IPS DF 4.7 (cell line): Measurements from ENCODE around the gene NPIPA8.
"Not testable (repeated sequence)": the region's sequence is repeated elsewhere in the genome, so short reads cannot be mapped to it uniquely, and the experiment has no call there.

Experiments
- DNase-seq: peaks from one replicate; pipeline ENCODE4 v3.0.0-alpha.2; 2013; ENCODE audit warnings: low spot score; ENCODE audit errors: extremely low read depth

Gene NPIPA8

GRCh38 chr16:18336636-18337035 is at the start of gene NPIPA8:
TSS of gene NPIPA8 (minus strand) at chr16:18336736. CDS start at chr16:18332662, 4,074 bp downstream.
- not testable (repeated sequence) for DNase-seq

- DNase-seq = not testable (repeated sequence)
Observed at GRCh38 chr16:18385285-18385684, 48.7 kb upstream of the NPIPA8 start.

GRCh38 chr16:18384869-18385268 is 48.3 kb upstream of the NPIPA8 start:
- DNase-seq = not testable (repeated sequence)

- not testable (repeated sequence) for DNase-seq
Observed at GRCh38 chr16:18384098-18384636, 47.6 kb upstream of the NPIPA8 start.

GRCh38 chr16:18382696-18383095 is 46.2 kb upstream of the NPIPA8 start:
- DNase-seq = not testable (repeated sequence)

GRCh38 chr16:18347742-18348141 is 11.2 kb upstream of the NPIPA8 start:
- not testable (repeated sequence) for DNase-seq

GRCh38 chr16:18346993-18347392 is 10.5 kb upstream of the NPIPA8 start:
- not testable (repeated sequence) for DNase-seq

- DNase-seq = not testable (repeated sequence)
Observed at GRCh38 chr16:18344634-18345033, 8.1 kb upstream of the NPIPA8 start.

GRCh38 chr16:18341986-18342385 is 5.5 kb upstream of the NPIPA8 start:
- DNase-seq = not testable (repeated sequence)

GRCh38 chr16:18341417-18341960 is 5.0 kb upstream of the NPIPA8 start:
- not testable (repeated sequence) for DNase-seq

GRCh38 chr16:18339210-18339609 is 2.7 kb upstream of the NPIPA8 start:
- DNase-seq = not testable (repeated sequence)

GRCh38 chr16:18311811-18312210 is 24.7 kb downstream of the NPIPA8 start:
- not testable (repeated sequence) for DNase-seq

- not testable (repeated sequence) for DNase-seq
Observed at GRCh38 chr16:18309159-18309558, 27.4 kb downstream of the NPIPA8 start.

GRCh38 chr16:18307241-18307640 is 29.3 kb downstream of the NPIPA8 start:
- DNase-seq = not testable (repeated sequence)

- DNase-seq = not testable (repeated sequence)
Observed at GRCh38 chr16:18306066-18306465, 30.5 kb downstream of the NPIPA8 start.

- not testable (repeated sequence) for DNase-seq
Observed at GRCh38 chr16:18303059-18303706, 33.4 kb downstream of the NPIPA8 start.

GRCh38 chr16:18297714-18298113 is 38.8 kb downstream of the NPIPA8 start:
- DNase-seq = not testable (repeated sequence)

GRCh38 chr16:18296931-18297330 is 39.6 kb downstream of the NPIPA8 start:
- DNase-seq = not testable (repeated sequence)

GRCh38 chr16:18294371-18294770 is 42.2 kb downstream of the NPIPA8 start:
- DNase-seq = not testable (repeated sequence)

- DNase-seq = not testable (repeated sequence)
Observed at GRCh38 chr16:18293337-18293956, 43.1 kb downstream of the NPIPA8 start.

- not testable (repeated sequence) for DNase-seq
Observed at GRCh38 chr16:18290959-18291358, 45.6 kb downstream of the NPIPA8 start.

- not testable (repeated sequence) for DNase-seq
Observed at GRCh38 chr16:18286342-18286741, 50.2 kb downstream of the NPIPA8 start.
